GM21515 (cell line): ENCODE results near the gene SHISA7.
"Not testable (repeated sequence)": the region's sequence is repeated elsewhere in the genome, so short reads cannot be mapped to it uniquely, and the experiment has no call there.

Experiments
- ATAC-seq: cut with Tn5 transposase; IDR thresholded peaks from one replicate; pipeline ENCODE4 v1.9.1; 2021; ENCODE audit not compliant: unreplicated experiment

Gene SHISA7

DNA sequence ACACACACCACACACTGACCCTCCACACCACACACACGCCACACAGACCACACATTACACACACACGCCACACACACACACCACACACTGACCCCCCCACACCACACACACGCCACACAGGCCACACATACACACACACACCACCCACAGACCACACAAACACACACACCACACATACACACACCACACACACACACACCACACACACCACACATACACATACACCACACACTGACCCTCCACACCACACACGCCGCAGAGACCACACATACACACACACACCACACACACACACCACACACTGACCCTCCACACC lies 5.0 kb upstream of the SHISA7 start:
- not testable (repeated sequence) for ATAC-seq

GRCh38 chr19:55447421-55448174 lies 4.5 kb upstream of the SHISA7 start:
- ATAC-seq, result no peak

DNA sequence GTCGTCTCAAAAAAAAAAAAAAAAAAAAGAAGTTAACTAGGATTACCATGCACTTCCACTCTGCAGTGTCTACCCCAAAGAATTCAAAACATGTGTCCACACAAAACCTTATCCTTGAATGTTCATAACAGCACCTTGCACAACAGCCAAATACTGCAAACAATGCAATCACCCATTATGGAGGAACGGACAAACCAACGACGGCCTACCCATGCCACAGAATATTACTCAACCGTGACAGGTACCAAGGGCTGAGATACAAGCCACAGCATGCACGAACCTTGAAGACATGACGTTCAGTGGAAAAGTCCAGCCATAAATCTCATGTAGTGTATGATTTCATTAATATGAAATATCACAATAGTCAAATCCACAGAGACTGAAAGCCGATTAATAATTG lies 3.0 kb upstream of the SHISA7 start:
- ATAC-seq, result no peak

DNA sequence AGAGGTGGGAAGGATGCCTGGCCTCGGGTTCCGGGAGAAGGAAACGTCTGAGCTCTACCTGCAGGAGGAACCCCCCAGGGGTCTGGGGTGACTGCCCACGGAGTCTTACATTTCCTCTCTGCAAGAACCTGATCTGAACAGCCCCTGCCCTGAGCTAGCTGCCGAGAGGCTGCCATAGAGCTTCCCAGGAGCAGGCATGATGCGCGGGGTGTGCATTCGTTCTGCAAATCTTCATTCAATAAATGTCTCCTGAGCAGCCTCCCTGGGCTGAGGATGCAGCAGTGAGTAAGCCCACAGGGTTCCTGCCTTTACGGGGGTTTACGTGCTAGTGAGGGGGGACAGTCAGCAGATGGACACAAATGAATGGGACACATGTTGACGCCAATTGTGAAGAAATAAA lies 1.5 kb upstream of the SHISA7 start:
- ATAC-seq, result no peak

GRCh38 chr19:55443824-55444480 lies 852 bp upstream of the SHISA7 start:
- no peak for ATAC-seq

DNA sequence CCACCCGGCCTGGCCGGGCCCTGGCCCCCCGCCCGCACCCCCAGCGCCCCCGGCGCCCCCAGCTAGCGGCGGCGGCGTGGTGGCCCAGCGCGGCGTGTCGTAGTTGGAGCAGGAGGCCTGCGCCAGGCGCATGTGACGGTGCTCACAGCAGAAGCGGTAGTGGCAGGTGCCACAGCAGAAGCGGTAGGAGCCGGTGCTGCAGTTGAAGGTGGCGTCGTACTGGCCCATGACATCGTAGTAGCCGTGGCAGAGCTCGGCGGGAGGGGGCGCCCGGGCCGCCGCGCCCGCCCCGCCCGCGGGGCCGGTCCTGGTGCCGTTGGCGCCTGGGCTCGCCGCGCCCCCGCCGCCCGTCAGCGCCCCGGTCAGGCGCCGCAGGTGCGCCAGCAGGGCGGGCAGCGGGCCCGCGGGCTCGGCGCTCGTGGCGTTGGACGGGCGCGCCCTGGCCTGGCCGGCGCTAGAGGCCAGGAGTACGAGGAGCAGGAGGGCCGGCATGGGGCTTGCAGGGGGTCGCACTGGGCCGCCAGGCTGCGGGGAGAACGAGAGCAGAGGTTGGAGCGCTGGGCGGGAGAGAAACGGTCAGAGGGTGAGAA lies 633 bp downstream of the SHISA7 start:
- ATAC-seq, result no peak

DNA sequence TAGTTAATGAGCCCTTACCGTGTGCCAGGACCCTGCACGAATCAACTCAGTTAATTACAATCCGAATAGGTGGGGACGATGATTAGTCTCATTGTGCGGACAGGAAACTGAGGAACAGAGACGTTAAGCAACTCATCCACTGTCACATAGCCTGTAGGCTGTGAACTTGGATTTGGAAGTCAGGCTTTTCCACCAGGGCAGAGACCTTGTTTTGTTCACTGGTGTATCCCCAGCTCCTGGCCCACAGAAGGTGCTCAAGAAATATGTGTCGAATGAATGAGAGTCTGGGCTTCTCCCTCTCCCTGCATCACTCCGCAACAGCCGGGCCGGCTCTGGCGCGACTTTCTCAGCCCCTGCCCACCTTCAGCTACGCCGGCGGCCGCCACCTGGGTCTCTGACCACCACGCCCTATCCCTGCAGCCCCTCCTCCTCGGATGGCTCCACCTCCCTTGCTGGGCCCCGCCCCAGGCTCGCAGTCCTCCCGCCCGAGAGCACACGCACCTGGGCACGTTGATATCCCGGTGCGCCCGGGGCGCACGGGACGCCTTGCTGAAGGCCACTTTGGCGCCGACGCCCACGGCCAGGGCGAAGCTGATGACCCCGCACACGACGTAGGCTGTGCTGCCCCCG lies 1.3 kb downstream of the SHISA7 start:
- no peak for ATAC-seq

GRCh38 chr19:55441319-55441691 lies 1.8 kb downstream of the SHISA7 start:
- no peak for ATAC-seq

GRCh38 chr19:55440411-55441105 lies 2.5 kb downstream of the SHISA7 start:
- ATAC-seq, result no peak

GRCh38 chr19:55439052-55439451 lies 4.0 kb downstream of the SHISA7 start:
- ATAC-seq, result no peak

GRCh38 chr19:55437410-55437809 lies 5.7 kb downstream of the SHISA7 start:
- no peak for ATAC-seq

- ATAC-seq, result no peak
These were observed 6.3 kb downstream of the SHISA7 start for GRCh38 chr19:55436847-55437246.

DNA sequence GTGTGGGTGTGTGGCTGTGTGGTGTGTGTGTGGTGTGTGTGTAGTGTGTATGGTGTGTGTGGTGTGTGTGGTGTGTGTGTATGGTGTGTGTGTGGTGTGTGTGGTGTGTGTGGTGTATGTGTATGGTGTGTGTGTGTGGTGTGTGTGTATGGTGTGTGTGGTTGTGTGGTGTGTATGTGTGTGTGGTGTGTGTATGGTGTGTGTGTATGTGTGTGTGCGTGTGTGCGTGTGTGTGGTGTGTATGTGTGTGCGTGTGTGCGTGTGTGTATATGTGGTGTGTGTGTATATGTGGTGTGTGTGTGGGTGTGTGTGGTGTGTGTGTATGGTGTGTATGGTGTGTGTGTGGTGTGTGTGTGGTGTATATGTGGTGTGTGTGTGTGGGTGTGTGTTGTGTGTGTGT lies 8.1 kb downstream of the SHISA7 start:
- ATAC-seq, result no peak

DNA sequence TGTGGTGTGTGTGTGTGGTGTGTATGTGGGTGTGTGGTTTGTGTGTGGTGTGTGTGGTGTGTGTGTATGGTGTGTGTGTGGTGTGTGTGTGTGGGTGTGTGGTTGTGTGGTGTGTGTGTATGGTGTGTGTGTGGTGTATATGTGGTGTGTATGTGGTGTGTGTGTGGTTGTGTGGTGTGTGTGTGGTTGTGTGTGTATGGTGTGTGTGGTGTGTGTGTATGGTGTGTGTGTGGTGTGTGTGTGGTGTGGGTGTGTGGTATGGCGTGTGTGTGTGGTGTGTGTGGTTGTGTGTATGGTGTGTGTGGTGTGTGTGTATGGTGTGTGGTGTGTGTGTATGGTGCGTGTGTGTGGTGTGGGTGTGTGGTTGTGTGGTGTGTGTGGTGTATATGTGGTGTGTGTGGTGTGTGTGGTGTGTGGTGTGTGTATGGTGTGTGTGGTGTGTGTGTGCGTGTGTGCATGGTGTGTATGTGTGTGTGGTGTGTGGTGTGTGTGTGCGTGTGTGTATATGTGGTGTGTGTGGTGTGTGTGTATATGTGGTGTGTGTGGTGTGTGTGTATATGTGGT lies 8.7 kb downstream of the SHISA7 start:
- no peak for ATAC-seq

DNA sequence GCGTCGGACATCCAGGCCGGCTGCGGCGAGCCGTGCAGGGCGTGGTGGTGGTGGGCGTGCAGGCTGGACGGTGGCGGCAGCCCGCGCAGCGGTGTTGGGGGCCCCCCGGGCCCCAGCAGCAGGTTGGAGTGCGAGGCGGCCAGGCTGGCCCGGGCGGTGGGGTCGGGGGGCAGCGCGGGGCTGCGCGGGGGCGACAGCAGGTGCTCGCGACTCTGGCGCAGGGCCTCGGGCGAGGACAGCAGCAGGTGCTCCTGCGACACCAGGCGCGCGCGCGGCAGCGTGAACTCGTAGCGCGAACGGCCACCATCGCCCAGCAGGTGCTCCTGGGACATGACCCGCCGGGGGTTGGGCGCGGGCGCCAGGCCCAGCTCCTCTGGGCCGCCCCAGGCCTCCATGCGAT lies 9.8 kb downstream of the SHISA7 start:
- ATAC-seq, result no peak

DNA sequence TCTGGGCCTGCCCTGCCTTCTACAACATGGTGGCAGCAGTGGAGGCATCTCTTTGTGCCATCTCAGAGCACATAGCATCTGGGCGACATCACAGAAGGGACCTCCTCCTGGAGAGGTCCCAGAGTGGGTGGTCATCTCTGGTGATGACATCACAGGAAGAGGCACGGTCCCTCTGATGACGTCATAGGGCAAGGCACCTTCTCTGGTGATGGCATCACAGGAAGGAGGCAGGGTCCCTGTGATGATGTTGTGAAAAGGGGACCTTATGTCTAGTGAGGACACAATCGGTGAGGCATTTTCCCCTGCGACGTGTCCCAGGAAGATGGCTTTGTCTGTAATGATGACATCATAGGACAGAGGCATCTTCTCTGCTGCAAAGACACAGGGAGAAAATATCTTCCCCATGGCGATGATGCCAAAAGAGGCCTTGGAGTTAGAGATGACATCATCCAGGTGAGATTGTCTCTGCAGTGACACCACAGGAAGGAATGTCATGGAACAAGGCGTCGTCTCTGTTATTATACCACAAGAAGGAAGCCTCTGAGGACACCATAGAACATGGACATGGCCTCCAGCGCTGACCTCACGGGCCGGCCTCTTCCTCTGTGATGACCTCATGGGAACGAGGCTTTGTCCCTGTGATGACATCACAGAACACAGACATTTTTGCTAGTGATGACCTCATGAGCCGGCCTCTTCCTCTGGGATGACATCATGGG lies 10.7 kb downstream of the SHISA7 start:
- no peak for ATAC-seq

- no peak for ATAC-seq
These were observed 11.9 kb downstream of the SHISA7 start for GRCh38 chr19:55431183-55431582.

- ATAC-seq, result no peak
These were observed 17.1 kb downstream of the SHISA7 start for GRCh38 chr19:55426042-55426441.

DNA sequence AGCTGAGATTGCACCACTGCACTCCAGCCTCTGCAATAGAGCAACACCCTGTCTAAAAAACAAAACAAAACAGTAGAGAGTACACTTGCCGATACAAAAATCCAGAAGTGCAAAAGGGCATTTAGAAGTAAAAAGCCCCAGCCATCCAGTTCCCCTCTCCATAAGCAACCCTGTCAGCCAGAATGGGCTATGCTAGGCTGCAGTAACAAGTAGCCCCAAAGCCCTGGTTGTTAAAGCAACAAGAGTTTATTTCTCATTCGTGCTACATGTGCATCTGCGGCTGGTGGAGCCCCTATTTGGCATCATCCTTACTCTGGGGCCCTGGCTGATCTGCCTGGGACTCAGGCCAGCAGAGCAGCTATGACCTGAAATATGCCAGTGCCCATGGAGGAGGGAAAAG lies 18.6 kb downstream of the SHISA7 start:
- ATAC-seq, result no peak

GRCh38 chr19:55423225-55424005 lies 19.7 kb downstream of the SHISA7 start:
- no peak for ATAC-seq
